GM12878 (cell line): ENCODE measurements around the gene BCOR. TPM values are rescaled to one million over a fixed set of nuclear protein-coding genes. Genes with fewer than 3 reads are reported as not detected.

Source experiments
- ATAC-seq: fragments of 200-7000 bp; cut with Tn5 transposase; 3 replicates; pipeline ENCODE4 v1.9.1; 2020; ENCODE audit warnings: mild to moderate bottlenecking, moderate library complexity
- BruUV-seq: library from RNA; stranded (reverse); fragments of 400-500 nt; replicated peaks from 2 replicates; lab custom pipeline; 2021; lab: Mats Ljungman, UMichigan
- CTCF ChIA-PET: fragments of 300-600 bp; sonication (Branson Sonifier 250); formaldehyde crosslinking; extraction: SDS; loops from one replicate; lab custom pipeline; 2021; ENCODE audit warnings: inconsistent platforms; lab: Yijun Ruan, JAX
- POLR2A ChIA-PET: fragments of 350-600 bp; formaldehyde crosslinking; extraction: SDS; loops from one replicate; lab custom pipeline; 2021; ENCODE audit warnings: inconsistent platforms; lab: Charles Lee
- RAD21 ChIA-PET: fragments of 300-600 bp; sonication (Branson Sonifier 250); formaldehyde crosslinking; loops from one replicate; lab custom pipeline; 2023; ENCODE audit warnings: antibody characterized with exemption; ENCODE audit not compliant: unreplicated experiment; lab: Charles Lee
- SMC1A ChIA-PET: fragments of 300-600 bp; sonication (Branson Sonifier 250); formaldehyde crosslinking; loops from one replicate; lab custom pipeline; 2023; ENCODE audit not compliant: unreplicated experiment, uncharacterized antibody; lab: Charles Lee
- DNase-seq: peaks from one replicate; pipeline ENCODE4 v3.0.0-alpha.2; 2011; ENCODE audit warnings: low read depth, low spot score
- FAIRE-seq: peaks from 3 replicates; lab custom pipeline; 2011; peaks lifted over from hg19 to GRCh38; lab: Jason Lieb, UNC
- H2AFZ ChIP-seq: 2 replicates; pipeline ENCODE4 v1.6.0; 2011; ENCODE audit warnings: low read depth, low read length, control low read depth; ENCODE audit not compliant: control insufficient read depth
- H3K27ac ChIP-seq: 2 replicates; pipeline ENCODE4 v1.5.1; 2011; ENCODE audit warnings: control low read depth; ENCODE audit not compliant: control insufficient read depth, insufficient read depth
- H3K27me3 ChIP-seq, 2 experiments: replicated peaks in 1 of 2; 2 replicates each; pipeline versions ENCODE4 v1.6.0 to v1.6.1; 2011; ENCODE audit warnings: low read length in 1 of 2; ENCODE audit not compliant: control insufficient read depth in 2 of 2, insufficient read depth in 2 of 2
- H3K36me3 ChIP-seq, 2 experiments: 2 replicates each; pipeline ENCODE4 v1.5.1; 2011; ENCODE audit warnings: low read length in 1 of 2; ENCODE audit not compliant: control insufficient read depth in 2 of 2, insufficient read depth in 2 of 2
- H3K4me1 ChIP-seq: 2 replicates; pipeline ENCODE4 v1.6.1; 2011; ENCODE audit warnings: mild to moderate bottlenecking, low read length, moderate library complexity, mixed read lengths; ENCODE audit not compliant: control insufficient read depth, insufficient read depth
- H3K4me2 ChIP-seq: 2 replicates; pipeline ENCODE4 v1.6.0; 2011; ENCODE audit warnings: control low read depth; ENCODE audit not compliant: control insufficient read depth, insufficient read depth
- H3K4me3 ChIP-seq: fragments of 200-600 bp; sonication (generic); 2 replicates; pipeline ENCODE4 v1.5.1; 2016
- H3K79me2 ChIP-seq: 2 replicates; pipeline ENCODE4 v1.6.0; 2011; ENCODE audit warnings: low read length; ENCODE audit not compliant: control insufficient read depth, insufficient read depth
- H3K9ac ChIP-seq: 2 replicates; pipeline ENCODE4 v1.8.0; 2011; ENCODE audit warnings: low read length, control low read depth, mixed read lengths; ENCODE audit not compliant: control insufficient read depth, insufficient read depth
- H3K9me3 ChIP-seq: replicated peaks from 3 replicates; pipeline ENCODE4 v1.5.1; 2011; ENCODE audit warnings: mild to moderate bottlenecking, low read length; ENCODE audit not compliant: control insufficient read depth, insufficient read depth
- H4K20me1 ChIP-seq: 2 replicates; pipeline ENCODE4 v1.6.0; 2011; ENCODE audit not compliant: control insufficient read depth, insufficient read depth
- CHD2 ChIP-seq: IDR thresholded peaks from 2 replicates; pipeline ENCODE4 v1.6.1; 2011; ENCODE audit warnings: low read depth, low read length, improper control_type of control experiment, borderline replicate concordance
- CHD4 ChIP-seq: fragments of 200-600 bp; sonication (generic); IDR thresholded peaks from 2 replicates; pipeline ENCODE4 v1.6.1; 2016; ENCODE audit warnings: mild to moderate bottlenecking
- CREB1 ChIP-seq: IDR thresholded peaks from 2 replicates; pipeline ENCODE4 v1.6.1; 2012; ENCODE audit warnings: low read depth, mild to moderate bottlenecking, inconsistent platforms
- EGR1 ChIP-seq, 2 experiments: IDR thresholded peaks; 1 replicate in 1 of 2; 2 replicates in 1 of 2; pipeline ENCODE4 v1.6.1; 2011 to 2012; ENCODE audit warnings: low read depth in 2 of 2, low read length in 2 of 2, borderline replicate concordance in 1 of 2, mild to moderate bottlenecking in 1 of 2, moderate library complexity in 1 of 2
- LARP7 ChIP-seq: fragments of 450-650 bp; IDR thresholded peaks from 2 replicates; pipeline ENCODE4 v1.6.1; 2017; ENCODE audit warnings: mild to moderate bottlenecking
- MEF2A ChIP-seq: IDR thresholded peaks from 2 replicates; pipeline ENCODE4 v1.6.1; 2011; ENCODE audit warnings: low read depth, mild to moderate bottlenecking, low read length, moderate library complexity; ENCODE audit not compliant: insufficient read depth
- MXI1 ChIP-seq: fragments of 150-350 bp; IDR thresholded peaks from 2 replicates; pipeline ENCODE4 v1.6.1; 2011; ENCODE audit warnings: low read depth, mild to moderate bottlenecking, inconsistent platforms, low read length, improper control_type of control experiment
- POLR2A ChIP-seq: IDR thresholded peaks from 2 replicates; pipeline ENCODE4 v1.6.1; 2011; ENCODE audit warnings: low read depth, mild to moderate bottlenecking, low read length
- SMC3 ChIP-seq: IDR thresholded peaks from 2 replicates; pipeline ENCODE4 v1.6.1; 2011; ENCODE audit warnings: low read length, improper control_type of control experiment, borderline replicate concordance
- STAT3 ChIP-seq: IDR thresholded peaks from 2 replicates; pipeline ENCODE4 v1.6.1; 2011; ENCODE audit warnings: low read depth, low read length, improper control_type of control experiment
- TBL1XR1 ChIP-seq: IDR thresholded peaks from 2 replicates; pipeline ENCODE4 v1.6.1; 2012; ENCODE audit warnings: low read depth, low read length, improper control_type of control experiment
- YBX1 ChIP-seq: fragments of 450-650 bp; IDR thresholded peaks from 2 replicates; pipeline ENCODE4 v1.6.1; 2016; ENCODE audit warnings: antibody characterized with exemption
- ZNF207 ChIP-seq: fragments of 450-650 bp; IDR thresholded peaks from 2 replicates; pipeline ENCODE4 v1.6.1; 2014; ENCODE audit warnings: antibody characterized with exemption, mild to moderate bottlenecking, borderline replicate concordance
- ZNF24 ChIP-seq: fragments of 450-650 bp; IDR thresholded peaks from 2 replicates; pipeline ENCODE4 v1.6.1; 2017; ENCODE audit warnings: antibody characterized with exemption, mild to moderate bottlenecking
- WGBS: methylation state at CpG from one replicate; pipeline ENCODE4 v1.1.6; 2016; ENCODE audit warnings: low lambda C conversion rate; ENCODE audit not compliant: insufficient replicate concordance, insufficient coverage; ENCODE audit errors: missing lambda C conversion rate; 5-methylcytosine and 5-hydroxymethylcytosine counted together
- in situ Hi-C: fragments of 300-500 bp; cut with MboI; formaldehyde crosslinking; loops from 9 replicates; pipeline ENCODE4 v1.14.3; 2018; ENCODE audit warnings: mixed read lengths
- intact Hi-C: fragments of 100-400 bp; cut with micrococcal nuclease; formaldehyde crosslinking; loops from one replicate; pipeline ENCODE4 v1.14.2; 2022; ENCODE audit not compliant: unreplicated experiment
- polyA plus RNA-seq, 11 experiments: library from polyadenylated mRNA; depleted of rRNA in 4 of 11; unstranded in 6 of 11; stranded (reverse) in 5 of 11; fragments of >200 nt; fragmentation: Nextera tagmentation in 4 of 11; fragmentation: Illumina TruSeq in 1 of 11; extraction: Ambion mirVana in 4 of 11; extraction: Trizol in 1 of 11; gene quantifications; 1 replicate in 1 of 11; 2 replicates in 10 of 11; pipeline versions ENCODE4 v1.2.1 to v1.2.3, GENCODE V29; 2011 to 2016; ENCODE audit warnings: inconsistent platforms in 2 of 11, missing spikeins in 2 of 11, low read depth in 1 of 11
- total RNA-seq, 4 experiments: library from RNA; depleted of rRNA in 3 of 4; stranded (reverse); fragments of >200 nt in 3 of 4; fragmentation: Illumina TruSeq in 1 of 4; extraction: Trizol in 1 of 4; gene quantifications; 2 replicates each; pipeline versions ENCODE4 v1.2.1 to v1.2.3, GENCODE V29; 2013 to 2021
- TF ChIP-seq, protein P1 (sequence below): fragments of 450-650 bp; IDR thresholded peaks from 2 replicates; pipeline ENCODE4 v1.6.1; 2016; ENCODE audit warnings: mild to moderate bottlenecking
- TF ChIP-seq, protein P2 (sequence below): fragments of 150-350 bp; IDR thresholded peaks from 2 replicates; pipeline ENCODE4 v1.6.1; 2014; ENCODE audit warnings: mild to moderate bottlenecking, low read depth, low read length
- TF ChIP-seq, protein P3 (sequence below): IDR thresholded peaks from 2 replicates; pipeline ENCODE4 v1.6.1; 2011; ENCODE audit warnings: borderline replicate concordance, low read depth, mild to moderate bottlenecking, moderate library complexity, low read length; ENCODE audit not compliant: insufficient read depth, poor library complexity, severe bottlenecking

The BCOR gene
- total and polyA plus RNA-seq, 10 of the 15 experiments (the other 5 are each of a cell fraction or from before 2014, with no cell fraction given): 5.1 to 16.4 (median 10.1) TPM

DNA sequence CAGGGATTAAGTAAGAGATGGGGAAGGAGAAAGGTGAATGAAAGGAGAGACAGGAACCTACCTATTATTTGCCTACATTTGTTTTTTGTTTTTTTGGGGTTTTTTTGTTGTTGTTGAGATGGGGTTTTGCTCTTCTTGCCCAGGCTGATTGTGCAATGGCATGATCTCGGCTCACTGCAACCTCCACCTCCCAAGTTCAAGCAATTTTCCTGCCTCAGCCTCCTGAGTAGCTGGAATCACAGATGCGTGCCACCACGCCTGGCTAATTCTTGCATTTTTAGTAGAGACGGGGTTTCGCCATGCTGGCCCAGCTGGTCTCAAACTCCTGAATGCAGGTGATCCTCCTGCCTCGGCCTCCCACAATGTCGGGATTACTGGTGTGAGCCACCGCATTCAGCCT, 57.9 kb downstream of the BCOR start:
- BruUV-seq: no TSS peak

More for the DNA sequence above, 57.9 kb downstream of the BCOR start:
- 17% methylated on average over 8 of the region's 8 CpGs for WGBS
- Histone ChIP-seq H2AFZ (no peak overlapping the region), H3K9ac (no peak overlapping the region), H3K9me3 (peaks cover 2% of the 10 kb centered on the region; the same call in 1 of the 3 replicates), H3K27ac (no peak overlapping the region), H3K36me3 (no peaks in the 10 kb centered on the region), H3K4me3 (no peak overlapping the region), H3K4me1 (no peaks in the 10 kb centered on the region), H3K27me3 (no peaks in the 10 kb centered on the region), H3K4me2 (no peak overlapping the region), H3K79me2 (no peaks in the 10 kb centered on the region), H4K20me1 (no peaks in the 10 kb centered on the region)
- POLR2A ChIA-PET: no interaction called here
- RAD21 ChIA-PET: no interaction called here
- CTCF ChIA-PET: no interaction called here
- TF ChIP-seq CHD4 (no peak), TBL1XR1 (no peak), ZNF207 (no peak), CHD2 (no peak), STAT3 (no peak), CREB1 (no peak), SMC3 (no peak), EGR1 (IDR thresholded peaks at IDR 0.05; ENCODE audit: borderline replicate concordance in 1 of 2, low read depth in 2 of 2, low read length in 2 of 2) (no peak), MEF2A (no peak), YBX1 (no peak), LARP7 (no peak), POLR2A (no peak), MXI1 (no peak), ZNF24 (no peak)
- TF ChIP-seq, protein P1, sequence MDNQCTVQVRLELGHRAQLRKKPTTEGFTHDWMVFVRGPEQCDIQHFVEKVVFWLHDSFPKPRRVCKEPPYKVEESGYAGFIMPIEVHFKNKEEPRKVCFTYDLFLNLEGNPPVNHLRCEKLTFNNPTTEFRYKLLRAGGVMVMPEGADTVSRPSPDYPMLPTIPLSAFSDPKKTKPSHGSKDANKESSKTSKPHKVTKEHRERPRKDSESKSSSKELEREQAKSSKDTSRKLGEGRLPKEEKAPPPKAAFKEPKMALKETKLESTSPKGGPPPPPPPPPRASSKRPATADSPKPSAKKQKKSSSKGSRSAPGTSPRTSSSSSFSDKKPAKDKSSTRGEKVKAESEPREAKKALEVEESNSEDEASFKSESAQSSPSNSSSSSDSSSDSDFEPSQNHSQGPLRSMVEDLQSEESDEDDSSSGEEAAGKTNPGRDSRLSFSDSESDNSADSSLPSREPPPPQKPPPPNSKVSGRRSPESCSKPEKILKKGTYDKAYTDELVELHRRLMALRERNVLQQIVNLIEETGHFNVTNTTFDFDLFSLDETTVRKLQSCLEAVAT: no peak
- TF ChIP-seq, protein P2, sequence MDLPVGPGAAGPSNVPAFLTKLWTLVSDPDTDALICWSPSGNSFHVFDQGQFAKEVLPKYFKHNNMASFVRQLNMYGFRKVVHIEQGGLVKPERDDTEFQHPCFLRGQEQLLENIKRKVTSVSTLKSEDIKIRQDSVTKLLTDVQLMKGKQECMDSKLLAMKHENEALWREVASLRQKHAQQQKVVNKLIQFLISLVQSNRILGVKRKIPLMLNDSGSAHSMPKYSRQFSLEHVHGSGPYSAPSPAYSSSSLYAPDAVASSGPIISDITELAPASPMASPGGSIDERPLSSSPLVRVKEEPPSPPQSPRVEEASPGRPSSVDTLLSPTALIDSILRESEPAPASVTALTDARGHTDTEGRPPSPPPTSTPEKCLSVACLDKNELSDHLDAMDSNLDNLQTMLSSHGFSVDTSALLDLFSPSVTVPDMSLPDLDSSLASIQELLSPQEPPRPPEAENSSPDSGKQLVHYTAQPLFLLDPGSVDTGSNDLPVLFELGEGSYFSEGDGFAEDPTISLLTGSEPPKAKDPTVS: no peak
- TF ChIP-seq, protein P3, sequence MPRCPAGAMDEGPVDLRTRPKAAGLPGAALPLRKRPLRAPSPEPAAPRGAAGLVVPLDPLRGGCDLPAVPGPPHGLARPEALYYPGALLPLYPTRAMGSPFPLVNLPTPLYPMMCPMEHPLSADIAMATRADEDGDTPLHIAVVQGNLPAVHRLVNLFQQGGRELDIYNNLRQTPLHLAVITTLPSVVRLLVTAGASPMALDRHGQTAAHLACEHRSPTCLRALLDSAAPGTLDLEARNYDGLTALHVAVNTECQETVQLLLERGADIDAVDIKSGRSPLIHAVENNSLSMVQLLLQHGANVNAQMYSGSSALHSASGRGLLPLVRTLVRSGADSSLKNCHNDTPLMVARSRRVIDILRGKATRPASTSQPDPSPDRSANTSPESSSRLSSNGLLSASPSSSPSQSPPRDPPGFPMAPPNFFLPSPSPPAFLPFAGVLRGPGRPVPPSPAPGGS: no peak
- in situ Hi-C loops: no loop called here
- FAIRE-seq: no peak
- intact Hi-C loops: no loop called here
- no peak for DNase-seq
- SMC1A ChIA-PET: interaction anchor here (0.9 kb wide), 1 partner anchor 11 kb away, joined by 3 read pairs; no protein-coding TSS in a partner anchor
- ATAC-seq: no peak
